CD4-positive, alpha-beta T cell treated with Interferon alpha-2 for 1 hour (primary cell): Measurements from ENCODE around the gene ABHD14A.
"Not testable (repeated sequence)": the region's sequence is repeated elsewhere in the genome, so short reads cannot be mapped to it uniquely, and the experiment has no call there.

Source experiments
- DNase-seq, 2 donors: peaks; one replicate each; pipeline ENCODE4 v3.0.0-alpha.2; 2020 to 2022

The ABHD14A gene

DNA sequence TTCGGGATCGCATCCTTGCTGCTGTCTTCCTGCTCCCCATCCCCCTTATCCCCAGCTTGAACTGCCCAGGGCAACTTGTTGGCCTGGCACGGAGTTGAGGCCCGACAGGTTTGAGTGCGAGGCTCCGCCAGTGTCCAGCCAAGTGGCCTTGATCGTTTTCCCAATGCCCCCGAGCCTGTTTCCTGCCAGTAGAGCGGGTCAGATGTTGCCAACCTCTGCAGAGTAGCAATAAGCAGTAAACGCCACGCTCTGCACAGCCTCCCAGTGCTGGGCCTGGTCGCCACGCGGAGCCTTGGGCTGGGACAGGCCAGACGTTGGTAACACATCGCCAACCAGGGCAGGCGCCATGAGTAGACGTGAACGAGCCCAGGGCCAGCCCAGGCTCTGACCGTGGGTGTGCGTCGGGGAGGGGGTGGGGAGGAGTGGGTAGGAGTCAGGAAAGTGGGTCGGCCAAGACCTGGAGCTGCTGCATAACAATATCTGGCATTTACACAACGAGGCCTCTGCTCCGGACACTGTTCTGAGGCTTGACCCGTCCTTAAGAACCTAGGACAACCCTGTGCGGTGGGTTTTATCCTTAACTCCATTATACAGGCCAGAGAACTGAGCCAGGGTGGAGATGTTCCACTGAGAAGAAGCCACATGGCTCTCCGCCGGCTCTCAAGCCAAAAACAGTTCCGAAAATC lies 444 bp upstream of the ABHD14A start:
- DNase-seq, result peak in 1 of 2 donors; percentile 12

DNA sequence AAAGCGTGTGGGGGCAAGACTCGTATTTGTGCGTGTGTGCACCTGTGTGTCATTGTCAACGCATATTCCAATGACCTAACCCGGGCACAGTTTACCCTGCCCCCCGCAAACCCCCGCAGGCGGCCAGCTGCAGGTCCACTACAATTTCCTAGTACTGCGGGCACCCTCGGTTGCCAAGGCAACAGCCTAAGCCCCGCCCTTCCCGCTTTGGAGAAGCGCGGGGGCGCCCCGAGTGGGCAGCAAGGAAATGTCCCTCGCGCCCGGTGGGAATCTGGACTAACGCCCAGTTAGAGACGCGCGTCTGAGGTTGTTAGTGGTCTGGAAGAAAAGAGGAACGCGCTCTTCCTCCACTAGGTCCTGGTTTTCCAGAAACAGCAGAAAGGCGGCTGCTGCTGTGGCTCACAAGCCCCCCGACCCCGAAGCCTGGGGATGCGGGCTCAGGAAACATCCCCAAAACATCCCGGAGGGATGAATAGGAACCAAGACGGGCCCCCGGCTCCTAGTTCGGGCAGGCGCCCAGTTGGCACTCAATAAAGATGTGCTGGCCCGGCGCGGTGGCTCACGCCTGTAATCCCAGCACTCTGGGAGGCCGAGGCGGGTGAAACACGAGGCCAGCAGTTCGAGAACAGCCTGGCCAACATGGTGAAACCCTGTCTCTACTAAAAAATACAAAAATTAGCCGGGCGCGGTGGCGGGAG lies 1.1 kb downstream of the ABHD14A start:
- DNase-seq, result peak in 1 of 2 donors; percentile 50

DNA sequence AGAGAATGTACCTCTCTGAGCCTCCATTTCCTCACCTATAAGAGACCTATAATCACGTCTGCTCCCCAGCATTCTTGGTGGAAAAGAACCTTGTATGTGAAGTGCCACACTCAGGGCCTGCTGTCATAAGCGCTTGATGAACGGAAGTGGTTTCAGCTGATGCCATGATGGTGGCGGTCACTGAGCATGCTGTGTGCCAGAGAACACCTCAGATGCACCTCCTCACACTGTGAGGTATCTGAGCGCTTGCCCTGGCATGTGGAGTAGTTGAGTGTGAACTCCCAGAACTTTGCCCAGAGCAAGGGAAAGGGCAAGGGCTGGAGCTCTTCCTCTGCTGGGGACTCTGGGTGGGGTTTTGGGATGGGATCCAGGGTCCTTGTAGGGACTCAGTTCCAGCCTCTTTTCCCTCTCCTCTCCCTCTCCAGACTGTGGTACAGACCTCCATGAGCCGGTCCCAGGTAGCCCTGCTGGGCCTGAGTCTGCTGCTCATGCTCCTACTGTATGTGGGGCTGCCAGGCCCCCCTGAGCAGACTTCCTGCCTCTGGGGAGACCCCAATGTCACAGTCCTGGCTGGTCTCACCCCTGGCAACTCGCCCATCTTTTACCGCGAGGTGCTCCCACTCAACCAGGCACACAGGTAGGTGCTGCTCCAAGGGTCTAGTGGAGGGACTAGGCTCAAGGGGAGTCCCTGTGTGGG lies 2.7 kb downstream of the ABHD14A start:
- DNase-seq, result peak in 1 of 2 donors; percentile 57

DNA sequence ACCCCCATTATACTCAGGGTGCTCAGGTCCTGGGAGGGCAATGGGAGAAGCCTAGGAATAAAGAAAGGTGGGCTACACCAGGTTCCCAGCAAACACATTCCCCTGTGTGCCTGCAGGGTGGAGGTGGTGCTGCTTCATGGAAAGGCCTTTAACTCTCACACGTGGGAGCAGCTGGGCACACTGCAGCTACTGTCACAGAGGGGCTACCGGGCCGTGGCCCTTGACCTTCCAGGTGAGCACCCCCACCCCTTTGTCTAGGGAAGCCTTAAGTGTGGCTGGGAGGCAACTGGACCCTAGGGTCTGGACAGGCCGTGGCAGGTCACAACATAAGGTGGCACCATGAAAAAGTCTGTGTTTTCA lies 3.3 kb downstream of the ABHD14A start:
- no peak for DNase-seq

DNA sequence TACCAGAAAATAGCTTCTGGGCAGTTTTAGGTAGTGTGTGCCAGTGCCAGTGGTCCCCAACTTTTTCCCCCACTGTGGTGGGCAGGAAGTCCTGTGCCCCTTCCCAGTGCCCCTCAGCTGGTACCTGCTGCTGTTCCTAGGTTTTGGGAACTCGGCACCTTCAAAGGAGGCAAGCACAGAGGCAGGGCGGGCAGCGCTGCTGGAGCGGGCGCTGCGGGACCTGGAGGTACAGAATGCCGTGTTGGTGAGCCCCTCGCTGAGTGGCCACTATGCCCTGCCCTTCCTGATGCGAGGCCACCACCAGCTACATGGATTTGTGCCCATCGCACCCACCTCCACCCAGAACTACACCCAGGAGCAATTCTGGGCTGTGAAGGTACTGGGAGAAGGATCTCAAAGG lies 5.4 kb downstream of the ABHD14A start:
- DNase-seq, result no peak

DNA sequence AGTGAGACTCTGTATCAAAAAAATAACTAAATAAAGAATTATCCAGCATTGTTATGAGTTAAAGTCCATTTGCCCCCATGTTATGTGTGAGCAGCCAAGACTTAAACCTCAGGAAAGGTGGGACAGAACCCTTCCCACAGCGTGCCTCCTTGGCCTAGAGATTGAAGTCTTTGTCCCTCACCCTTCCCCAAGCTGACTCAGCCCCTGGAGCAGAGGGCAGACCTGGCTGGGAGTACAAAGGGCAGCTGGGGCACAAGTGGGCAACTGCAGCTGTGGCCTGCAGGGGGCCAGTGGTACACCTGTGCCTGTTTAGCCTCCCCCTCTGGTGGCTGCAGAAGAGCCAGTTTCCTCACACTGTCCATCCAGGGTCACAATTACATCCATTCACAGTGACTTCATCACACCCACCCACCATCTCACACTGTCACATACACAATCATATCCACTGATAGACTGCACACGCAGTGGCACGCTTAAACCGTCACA lies 7.5 kb downstream of the ABHD14A start:
- DNase-seq, result peak in 1 of 2 donors; percentile 29

DNA sequence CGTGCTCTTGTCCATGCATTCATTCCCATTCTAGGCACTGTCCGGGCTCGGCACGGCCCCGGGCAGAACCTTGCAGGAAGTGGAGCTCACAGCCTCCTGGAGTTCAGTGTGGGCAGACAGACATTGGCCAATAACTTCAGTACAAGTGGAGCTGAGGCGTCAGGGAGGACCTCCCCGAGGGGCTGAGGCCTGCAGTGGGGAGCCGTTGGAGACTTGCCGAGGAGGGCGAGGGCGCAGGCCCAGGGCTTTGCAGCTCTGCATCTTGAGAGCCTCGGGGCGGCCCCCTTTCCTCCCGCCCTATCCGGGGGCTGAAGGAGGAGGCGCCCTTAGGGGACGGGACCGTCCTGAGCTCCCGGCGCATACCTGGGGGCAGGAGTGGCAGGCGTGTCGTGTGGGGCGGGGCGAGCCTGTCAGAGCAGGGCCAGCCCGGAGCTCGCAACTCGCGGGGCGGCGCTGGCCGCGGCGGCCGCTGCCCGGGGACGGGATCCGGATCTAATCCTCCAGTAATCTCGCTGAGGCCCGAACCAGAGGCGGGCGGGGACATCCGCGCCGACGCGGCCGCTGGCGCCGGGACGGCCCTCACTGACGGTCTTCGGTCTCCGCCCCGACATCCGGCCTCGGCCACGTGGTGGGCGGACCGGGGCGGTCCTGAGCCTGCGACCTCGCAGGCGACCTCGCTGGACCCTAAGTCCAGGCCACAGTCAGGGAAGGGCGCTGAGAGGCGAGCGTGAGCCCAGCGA lies 8.1 kb downstream of the ABHD14A start, which contains the start of gene ACY1:
TSS of gene ACY1 (plus strand) at position 698 of the 740 bp plus-strand sequence. CDS start 530 bp downstream, outside the sequence.
- DNase-seq, result peak; percentile 59 to 78

DNA sequence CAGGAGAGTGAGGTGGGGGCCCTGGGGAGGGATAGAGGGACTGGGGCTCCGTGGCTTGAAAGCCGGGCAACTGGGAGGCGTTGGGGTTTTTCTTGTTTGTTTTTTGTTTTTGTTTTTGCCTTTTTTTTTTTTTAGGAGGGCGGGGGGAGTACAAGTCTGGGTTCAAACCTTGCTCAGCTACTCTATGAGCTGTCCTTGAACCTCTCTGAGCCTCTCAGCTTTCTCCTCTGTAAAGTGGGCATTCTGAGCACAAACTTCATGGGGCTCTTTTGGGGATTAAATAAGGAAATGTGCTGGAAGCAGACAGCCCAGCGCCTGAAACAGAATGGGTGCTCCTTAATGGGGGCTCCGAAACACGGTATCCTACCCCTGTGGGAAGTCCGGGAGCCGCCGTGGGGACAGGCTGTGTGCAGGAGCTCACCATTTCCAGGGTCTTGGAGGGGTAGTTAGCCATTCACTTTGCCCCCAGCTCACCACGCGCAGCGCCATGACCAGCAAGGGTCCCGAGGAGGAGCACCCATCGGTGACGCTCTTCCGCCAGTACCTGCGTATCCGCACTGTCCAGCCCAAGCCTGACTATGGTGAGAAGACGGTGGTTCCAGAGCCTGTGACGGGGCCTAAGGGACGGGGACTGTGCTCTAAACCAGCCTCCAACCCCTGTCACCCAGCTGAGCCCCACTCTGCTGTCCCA lies 8.9 kb downstream of the ABHD14A start:
- no peak for DNase-seq

DNA sequence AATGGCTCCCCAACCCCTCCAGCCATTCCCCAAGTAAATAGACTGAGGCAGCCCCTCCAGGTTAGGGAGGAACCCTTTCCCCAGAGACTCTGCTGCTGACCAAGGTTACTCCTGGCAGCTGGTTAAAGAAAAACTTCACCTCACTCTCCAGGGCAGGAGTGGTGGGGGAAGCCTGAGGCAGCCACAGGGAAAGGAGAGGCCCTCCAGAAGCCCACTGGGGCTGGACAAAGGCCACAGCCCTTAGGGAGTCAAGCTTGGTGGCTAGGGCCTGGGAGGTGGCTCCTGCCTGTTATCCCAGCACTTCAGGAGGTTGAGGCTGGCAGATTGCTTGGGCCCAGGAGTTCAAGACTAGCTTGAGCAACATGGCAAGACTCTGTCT lies 9.4 kb downstream of the ABHD14A start:
- no peak for DNase-seq

DNA sequence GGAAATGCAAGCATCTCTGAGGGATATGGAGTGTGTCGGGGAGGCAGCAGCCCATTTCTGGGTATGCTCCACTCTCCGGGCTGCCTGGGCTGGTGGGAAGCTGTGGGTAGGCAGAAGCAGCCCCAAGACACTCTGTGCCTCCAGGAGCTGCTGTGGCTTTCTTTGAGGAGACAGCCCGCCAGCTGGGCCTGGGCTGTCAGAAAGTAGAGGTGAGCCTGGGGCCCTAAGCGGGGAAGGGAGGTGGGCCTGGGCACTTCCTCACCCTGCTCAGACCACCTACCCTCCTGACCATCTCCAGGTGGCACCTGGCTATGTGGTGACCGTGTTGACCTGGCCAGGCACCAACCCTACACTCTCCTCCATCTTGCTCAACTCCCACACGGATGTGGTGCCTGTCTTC lies 10.2 kb downstream of the ABHD14A start:
- no peak for DNase-seq

DNA sequence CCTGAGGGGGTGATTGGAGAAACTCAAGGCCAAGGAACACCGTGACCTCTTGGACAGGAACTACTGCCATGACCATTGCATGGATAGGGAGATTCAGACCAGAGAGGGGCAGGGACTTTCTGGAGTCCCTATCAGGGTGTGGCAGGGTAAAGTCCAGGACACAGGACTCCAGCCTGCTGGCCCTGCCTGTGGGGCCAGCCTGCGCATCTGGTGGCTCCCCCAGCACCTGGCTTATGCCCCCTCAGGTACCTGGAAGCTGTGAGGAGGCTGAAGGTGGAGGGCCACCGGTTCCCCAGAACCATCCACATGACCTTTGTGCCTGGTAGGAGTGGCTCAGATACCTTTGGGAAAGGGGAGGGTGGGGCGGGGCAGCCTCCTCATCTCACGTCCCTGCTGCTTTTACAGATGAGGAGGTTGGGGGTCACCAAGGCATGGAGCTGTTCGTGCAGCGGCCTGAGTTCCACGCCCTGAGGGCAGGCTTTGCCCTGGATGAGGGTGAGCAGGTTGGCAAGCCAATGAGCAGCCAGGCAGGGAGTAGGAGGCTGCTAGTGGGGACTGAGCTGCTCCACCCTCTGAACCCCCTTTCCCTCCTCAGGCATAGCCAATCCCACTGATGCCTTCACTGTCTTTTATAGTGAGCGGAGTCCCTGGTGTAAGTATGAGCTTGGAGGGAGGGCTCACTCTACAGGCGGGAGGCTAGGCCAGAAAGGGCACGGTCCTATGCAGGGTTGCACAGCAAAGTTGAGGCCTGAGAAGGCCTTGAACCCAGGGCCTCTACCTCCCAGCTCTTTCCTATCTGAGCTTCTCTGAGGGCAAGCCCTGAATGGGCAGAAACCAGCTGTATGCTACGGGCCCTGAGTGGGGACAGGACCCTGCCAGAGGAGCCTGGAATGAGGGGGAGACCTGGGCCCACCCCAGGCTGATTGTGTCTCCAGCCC lies 11.4 kb downstream of the ABHD14A start:
- no peak for DNase-seq

DNA sequence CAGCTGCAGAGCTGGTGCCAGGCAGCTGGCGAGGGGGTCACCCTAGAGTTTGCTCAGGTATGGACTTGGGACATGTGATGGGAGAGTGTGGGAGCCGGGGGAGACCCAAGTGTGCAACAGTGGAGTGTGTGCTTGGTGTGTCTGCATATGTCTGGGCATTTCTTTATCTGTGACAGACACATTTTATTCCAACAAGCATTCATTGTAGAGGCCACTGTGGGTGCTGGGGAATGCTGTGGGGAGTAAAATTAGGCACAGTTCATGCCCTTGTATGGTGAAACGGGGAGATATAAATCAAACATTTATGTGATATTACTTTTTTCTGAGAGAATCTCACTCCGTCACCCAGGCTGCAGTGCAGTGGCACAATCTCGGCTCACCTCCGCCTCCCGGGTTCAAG lies 12.7 kb downstream of the ABHD14A start:
- DNase-seq, result no peak

DNA sequence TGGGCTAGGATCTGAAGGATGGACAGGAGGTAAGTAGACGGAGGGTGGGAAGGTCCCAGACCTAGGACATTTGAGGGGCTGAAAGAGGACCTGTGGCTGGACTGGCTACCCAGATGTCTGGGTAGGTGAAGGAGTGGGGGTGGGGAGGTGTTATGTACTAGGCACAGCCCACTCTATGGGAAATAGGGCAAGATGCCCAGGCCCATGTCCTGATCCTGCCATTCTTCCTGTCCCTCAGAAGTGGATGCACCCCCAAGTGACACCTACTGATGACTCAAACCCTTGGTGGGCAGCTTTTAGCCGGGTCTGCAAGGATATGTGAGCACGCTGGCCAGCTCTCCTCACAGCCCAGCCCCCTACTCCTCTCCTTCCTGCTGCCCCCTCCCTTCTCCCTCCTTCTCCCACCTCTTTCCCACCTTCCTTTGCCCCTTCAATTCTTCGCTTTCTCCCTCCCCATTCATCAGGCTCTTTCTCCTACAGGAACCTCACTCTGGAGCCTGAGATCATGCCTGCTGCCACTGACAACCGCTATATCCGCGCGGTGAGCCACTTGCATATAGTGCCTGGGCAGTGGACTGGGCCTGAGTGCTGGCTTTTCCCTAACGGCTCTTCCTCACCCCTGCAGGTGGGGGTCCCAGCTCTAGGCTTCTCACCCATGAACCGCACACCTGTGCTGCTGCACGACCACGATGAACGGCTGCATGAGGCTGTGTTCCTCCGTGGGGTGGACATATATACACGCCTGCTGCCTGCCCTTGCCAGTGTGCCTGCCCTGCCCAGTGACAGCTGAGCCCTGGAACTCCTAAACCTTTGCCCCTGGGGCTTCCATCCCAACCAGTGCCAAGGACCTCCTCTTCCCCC lies 13.7 kb downstream of the ABHD14A start:
- DNase-seq, result no peak

DNA sequence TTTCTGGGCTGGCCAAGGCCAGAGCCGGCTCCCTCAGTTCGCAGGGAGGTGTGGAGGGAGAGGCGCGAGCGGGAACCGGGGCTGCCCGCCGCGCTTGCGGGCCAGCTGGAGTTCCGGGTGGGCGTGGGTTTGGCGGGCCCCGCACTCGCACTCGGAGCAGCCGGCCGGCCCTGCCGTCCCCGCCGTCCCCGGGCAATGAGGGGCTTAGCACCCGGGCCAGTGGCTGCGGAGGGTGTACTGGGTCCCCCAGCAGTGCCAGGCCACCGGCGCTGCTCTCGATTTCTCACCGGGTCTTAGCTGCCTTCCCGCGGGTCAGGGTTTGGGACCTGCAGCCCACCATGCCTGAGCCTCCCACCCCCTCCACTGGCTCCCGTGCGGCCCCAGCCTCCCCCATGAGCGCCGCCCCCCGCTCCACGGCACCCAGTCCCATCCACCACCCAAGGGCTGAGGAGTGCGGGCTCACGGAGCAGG lies 15.7 kb downstream of the ABHD14A start:
- DNase-seq, result not testable (repeated sequence)

DNA sequence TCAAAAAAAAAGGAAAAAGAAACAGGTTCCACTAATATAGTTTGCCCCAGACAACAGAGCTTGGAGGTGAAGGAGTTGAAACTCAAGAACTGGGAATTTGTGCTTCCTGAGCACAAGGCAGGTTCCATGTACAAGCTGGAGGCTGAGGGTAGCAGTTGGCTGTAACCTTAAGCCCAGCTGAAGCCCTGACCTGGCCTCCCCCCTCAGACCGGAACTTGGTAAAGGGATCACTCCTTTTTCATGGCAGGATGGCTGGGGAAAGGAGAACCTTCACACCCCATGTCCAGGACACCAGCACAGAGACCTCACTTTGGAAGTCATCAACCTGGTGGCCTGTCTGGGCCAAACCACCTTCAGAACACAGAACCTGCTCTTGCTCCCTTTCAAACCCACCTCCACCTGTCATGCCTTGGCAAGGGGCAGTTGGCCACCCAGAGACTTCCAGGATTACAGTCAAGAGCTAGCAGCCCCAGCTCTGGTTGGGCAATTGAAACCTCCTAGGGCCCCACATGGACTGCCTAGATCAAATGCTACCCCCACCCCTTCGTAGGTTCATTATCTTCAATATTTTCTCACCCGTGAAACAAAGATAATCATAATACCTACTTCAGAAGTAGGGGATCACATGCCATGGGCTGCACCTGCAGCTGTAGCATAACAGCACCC lies 17.3 kb downstream of the ABHD14A start:
- no peak for DNase-seq

DNA sequence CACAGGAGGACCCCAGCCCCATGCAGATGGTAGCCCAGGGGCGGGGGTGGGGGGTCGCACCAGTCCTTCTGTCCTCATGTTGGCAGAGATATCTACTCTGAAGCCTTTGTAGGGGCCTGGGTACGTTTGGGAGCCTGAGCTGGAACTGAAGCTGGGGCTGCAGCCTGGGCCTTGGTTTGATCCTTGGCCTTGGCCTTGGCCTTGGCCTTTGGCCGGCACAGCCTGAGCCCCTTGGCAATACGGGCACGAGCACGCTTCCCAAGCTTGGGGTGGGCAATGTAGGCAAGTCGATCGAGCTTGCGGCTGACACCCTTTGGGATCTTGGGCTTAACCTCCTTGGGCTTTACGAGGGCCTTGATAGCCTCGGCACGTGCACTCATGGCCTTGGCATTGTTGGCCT lies 18.8 kb downstream of the ABHD14A start:
- not testable (repeated sequence) for DNase-seq

DNA sequence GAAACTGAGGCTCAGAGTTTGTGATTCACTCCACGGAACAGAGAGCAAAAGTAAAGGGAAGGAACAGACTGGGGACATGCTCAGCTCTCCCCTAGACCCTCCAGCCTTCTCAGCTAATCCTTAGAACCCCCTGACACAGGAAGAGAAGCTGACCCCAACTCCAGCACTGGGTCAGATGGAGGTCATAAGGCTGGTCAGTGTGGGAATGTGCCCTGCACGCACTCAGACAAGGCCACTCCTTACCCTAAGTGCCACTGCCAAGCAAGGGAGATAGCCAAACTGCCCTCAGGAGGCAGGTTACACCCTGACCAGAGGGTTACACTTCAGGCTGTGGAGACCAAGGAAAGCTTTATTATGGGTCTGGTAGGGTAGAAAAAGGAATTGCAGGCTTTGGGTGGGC lies 19.7 kb downstream of the ABHD14A start:
- no peak for DNase-seq

DNA sequence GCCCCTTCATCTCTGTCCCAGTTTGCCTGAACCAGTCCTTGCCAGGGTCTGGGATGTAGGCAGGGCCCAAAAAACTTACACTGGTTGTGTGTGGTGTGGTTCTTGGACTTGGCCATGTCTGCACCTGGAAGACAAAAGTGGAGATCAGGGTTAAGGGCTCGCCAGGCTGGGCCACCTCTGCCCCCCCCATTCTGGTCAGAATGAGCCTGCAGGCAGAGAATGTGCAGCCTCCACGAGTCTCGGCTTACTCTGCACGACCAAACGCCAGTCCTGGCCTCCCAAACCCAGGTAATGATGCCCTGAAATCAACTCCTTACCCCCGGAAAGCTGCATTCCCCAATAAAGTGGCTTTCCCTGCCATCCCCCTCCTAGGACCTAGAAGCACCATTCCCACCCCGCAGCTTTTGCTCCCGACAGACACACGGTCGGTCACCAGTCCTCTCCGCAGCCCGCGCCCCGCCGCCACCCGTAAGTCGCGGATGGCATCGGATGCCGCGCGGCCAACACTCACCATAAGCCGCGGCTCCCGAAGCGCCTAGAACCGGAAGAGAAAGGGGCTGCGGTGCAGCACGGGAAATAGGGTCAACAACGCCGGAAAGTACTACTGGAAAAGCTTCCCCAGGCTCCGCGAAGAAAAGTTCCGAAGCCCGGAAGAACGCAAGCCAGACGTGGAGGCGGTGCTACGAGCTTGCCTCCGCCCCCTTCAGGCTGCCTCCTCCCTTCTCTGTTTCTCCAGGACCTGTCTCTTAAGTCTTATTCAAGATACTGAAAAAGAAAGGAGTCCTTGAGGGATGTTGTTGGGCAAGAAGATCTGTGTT lies 20.7 kb downstream of the ABHD14A start, which contains the start of gene RPL29:
TSS of gene RPL29 (minus strand) at position 550 of the 818 bp plus-strand sequence. CDS start at position 116, 434 bp downstream.
- DNase-seq, result peak; percentile 93 to 96
